H9 (cell line): ENCODE measurements around the gene KAT14. TPM values are rescaled to one million over a fixed set of nuclear protein-coding genes. Genes with fewer than 3 reads are reported as not detected.

ENCODE experiments used
- DNase-seq: peaks from one replicate; pipeline ENCODE4 v3.0.0-alpha.2; 2017
- H2AFZ ChIP-seq: one replicate; pipeline ENCODE4 v1.6.1; 2013; ENCODE audit warnings: mild to moderate bottlenecking, low read length, control low read depth, moderate library complexity
- H2AK5ac ChIP-seq: 2 replicates; pipeline ENCODE4 v1.6.1; 2013; ENCODE audit warnings: low read length, control low read depth, mixed read lengths; ENCODE audit not compliant: insufficient read length
- H2BK120ac ChIP-seq: one replicate; pipeline ENCODE4 v1.6.1; 2013; ENCODE audit warnings: low read depth, mild to moderate bottlenecking, low read length, control low read depth, inconsistent platforms; ENCODE audit not compliant: poor library complexity, severe bottlenecking
- H2BK12ac ChIP-seq: 2 replicates; pipeline ENCODE4 v1.6.1; 2013; ENCODE audit warnings: low read length, control low read depth, mixed read lengths, low read depth; ENCODE audit not compliant: insufficient read length
- H2BK15ac ChIP-seq: 2 replicates; pipeline ENCODE4 v1.6.1; 2013; ENCODE audit warnings: low read depth, low read length, control low read depth
- H2BK20ac ChIP-seq: one replicate; pipeline ENCODE4 v1.6.1; 2013; ENCODE audit warnings: low read depth, mild to moderate bottlenecking, low read length, control low read depth, inconsistent platforms; ENCODE audit not compliant: poor library complexity, severe bottlenecking
- H2BK5ac ChIP-seq: 2 replicates; pipeline ENCODE4 v1.6.1; 2013; ENCODE audit warnings: low read length, control low read depth, mixed read lengths; ENCODE audit not compliant: insufficient read length
- H3K14ac ChIP-seq: 2 replicates; pipeline ENCODE4 v1.6.1; 2013; ENCODE audit warnings: low read length, control low read depth; ENCODE audit not compliant: insufficient read depth
- H3K18ac ChIP-seq: 2 replicates; pipeline ENCODE4 v1.6.1; 2013; ENCODE audit warnings: low read depth, mild to moderate bottlenecking, mixed read lengths, low read length, control low read depth; ENCODE audit not compliant: insufficient read length
- H3K23ac ChIP-seq: 2 replicates; pipeline ENCODE4 v1.6.1; 2013; ENCODE audit warnings: low read length, control low read depth, mixed read lengths, low read depth; ENCODE audit not compliant: insufficient read length
- H3K23me2 ChIP-seq: 2 replicates; pipeline ENCODE4 v1.6.1; 2013; ENCODE audit warnings: low read depth, mild to moderate bottlenecking, mixed read lengths, low read length, control low read depth; ENCODE audit not compliant: insufficient read length, poor library complexity, severe bottlenecking
- H3K27ac ChIP-seq: 2 replicates; pipeline ENCODE4 v1.5.1; 2013; ENCODE audit warnings: low read length, control low read depth, mixed read lengths, low read depth; ENCODE audit not compliant: insufficient read length
- H3K27me3 ChIP-seq: 2 replicates; pipeline ENCODE4 v1.6.1; 2013; ENCODE audit warnings: low read length, control low read depth, inconsistent platforms; ENCODE audit not compliant: insufficient read depth
- H3K4ac ChIP-seq: 2 replicates; pipeline ENCODE4 v1.6.1; 2013; ENCODE audit warnings: low read depth, mild to moderate bottlenecking, control low read depth, inconsistent platforms, low read length, moderate library complexity
- H3K4me1 ChIP-seq: 2 replicates; pipeline ENCODE4 v1.6.1; 2013; ENCODE audit warnings: low read length, control low read depth, inconsistent platforms; ENCODE audit not compliant: insufficient read depth
- H3K4me2 ChIP-seq: 2 replicates; pipeline ENCODE4 v1.6.1; 2013; ENCODE audit warnings: low read length, control low read depth, mixed read lengths; ENCODE audit not compliant: insufficient read length, insufficient read depth
- H3K56ac ChIP-seq: 2 replicates; pipeline ENCODE4 v1.6.1; 2013; ENCODE audit warnings: low read depth, mild to moderate bottlenecking, mixed read lengths, low read length, control low read depth; ENCODE audit not compliant: insufficient read length
- H3K79me1 ChIP-seq: 2 replicates; pipeline ENCODE4 v1.6.1; 2013; ENCODE audit warnings: low read depth, mild to moderate bottlenecking, moderate library complexity, low read length, control low read depth, inconsistent platforms; ENCODE audit not compliant: insufficient read depth, poor library complexity, severe bottlenecking
- H3K79me2 ChIP-seq: 2 replicates; pipeline ENCODE4 v1.6.1; 2013; ENCODE audit warnings: low read length, control low read depth, inconsistent platforms; ENCODE audit not compliant: insufficient read depth
- H3K9ac ChIP-seq: 2 replicates; pipeline ENCODE4 v1.6.1; 2013; ENCODE audit warnings: low read length, control low read depth, mixed read lengths; ENCODE audit not compliant: insufficient read length; ENCODE audit errors: extremely low read depth
- H3K9me3 ChIP-seq: one replicate; pipeline ENCODE4 v1.6.1; 2013; ENCODE audit warnings: low read depth, low read length, inconsistent platforms; ENCODE audit not compliant: control insufficient read depth
- H3T11ph ChIP-seq: one replicate; pipeline ENCODE4 v1.6.1; 2013; ENCODE audit warnings: mild to moderate bottlenecking, low read length, control low read depth, inconsistent platforms
- H4K20me1 ChIP-seq: one replicate; pipeline ENCODE4 v1.6.1; 2013; ENCODE audit not compliant: control insufficient read depth, insufficient read length, insufficient read depth
- H4K5ac ChIP-seq: 2 replicates; pipeline ENCODE4 v1.6.1; 2013; ENCODE audit warnings: low read depth, mild to moderate bottlenecking, mixed read lengths, low read length, control low read depth; ENCODE audit not compliant: insufficient read length
- H4K8ac ChIP-seq: replicated peaks from 2 replicates; pipeline ENCODE4 v1.6.1; 2013; ENCODE audit warnings: low read length, control low read depth, mixed read lengths, low read depth; ENCODE audit not compliant: insufficient read length
- H4K91ac ChIP-seq: 2 replicates; pipeline ENCODE4 v1.6.1; 2013; ENCODE audit warnings: low read depth, mild to moderate bottlenecking, moderate library complexity, mixed read lengths, low read length, control low read depth; ENCODE audit not compliant: insufficient read length
- H3K27ac Mint-ChIP-seq, 3 experiments: 2 replicates in 2 of 3; 3 replicates in 1 of 3; pipeline ENCODE4 v1.8.0; 2020 to 2021; ENCODE audit warnings: mixed read lengths in 3 of 3, mild to moderate bottlenecking in 1 of 3, moderate library complexity in 1 of 3
- H3K27me3 Mint-ChIP-seq: 2 replicates; pipeline ENCODE4 v1.8.0; 2021; ENCODE audit warnings: low read depth, mild to moderate bottlenecking, moderate library complexity, mixed read lengths
- H3K36me3 Mint-ChIP-seq, 3 experiments: 2 replicates in 2 of 3; 3 replicates in 1 of 3; pipeline ENCODE4 v1.8.0; 2020 to 2021; ENCODE audit warnings: low read depth in 3 of 3, mixed read lengths in 3 of 3; ENCODE audit not compliant: insufficient read depth in 1 of 3
- H3K4me1 Mint-ChIP-seq, 2 experiments: 2 replicates each; pipeline ENCODE4 v1.8.0; 2020; ENCODE audit warnings: mixed read lengths in 2 of 2
- H3K4me3 Mint-ChIP-seq, 2 experiments: 2 replicates in 1 of 2; 3 replicates in 1 of 2; pipeline ENCODE4 v1.8.0; 2020 to 2021; ENCODE audit warnings: mild to moderate bottlenecking in 2 of 2, mixed read lengths in 2 of 2, moderate library complexity in 1 of 2
- H3K9me3 Mint-ChIP-seq, 2 experiments: 2 replicates in 1 of 2; 3 replicates in 1 of 2; pipeline ENCODE4 v1.8.0; 2020; ENCODE audit warnings: mild to moderate bottlenecking in 2 of 2, mixed read lengths in 2 of 2, moderate library complexity in 1 of 2
- WGBS: extraction: QIAGEN DNeasy Blood & Tissue Kit; methylation state at CpG from one replicate; pipeline ENCODE4 v1.1.7; 2013; ENCODE audit warnings: missing lambda C conversion rate, low lambda C conversion rate, mixed read lengths; ENCODE audit not compliant: insufficient read length; ENCODE audit errors: extremely low coverage; 5-methylcytosine and 5-hydroxymethylcytosine counted together
- total RNA-seq: library from RNA; stranded (reverse); gene quantifications from 2 replicates; pipeline ENCODE4 v1.2.1, GENCODE V29; 2021
- TF ChIP-seq, protein P1 (sequence below): fragments of 200-600 bp; sonication (generic); conservative IDR thresholded peaks from 3 replicates; pipeline ENCODE4 v1.8.0; 2021; ENCODE audit warnings: antibody characterized with exemption, mild to moderate bottlenecking

Gene KAT14
- total RNA-seq, 1 experiment from 2014 or later: 19.2 TPM

- TF ChIP-seq, protein P1, sequence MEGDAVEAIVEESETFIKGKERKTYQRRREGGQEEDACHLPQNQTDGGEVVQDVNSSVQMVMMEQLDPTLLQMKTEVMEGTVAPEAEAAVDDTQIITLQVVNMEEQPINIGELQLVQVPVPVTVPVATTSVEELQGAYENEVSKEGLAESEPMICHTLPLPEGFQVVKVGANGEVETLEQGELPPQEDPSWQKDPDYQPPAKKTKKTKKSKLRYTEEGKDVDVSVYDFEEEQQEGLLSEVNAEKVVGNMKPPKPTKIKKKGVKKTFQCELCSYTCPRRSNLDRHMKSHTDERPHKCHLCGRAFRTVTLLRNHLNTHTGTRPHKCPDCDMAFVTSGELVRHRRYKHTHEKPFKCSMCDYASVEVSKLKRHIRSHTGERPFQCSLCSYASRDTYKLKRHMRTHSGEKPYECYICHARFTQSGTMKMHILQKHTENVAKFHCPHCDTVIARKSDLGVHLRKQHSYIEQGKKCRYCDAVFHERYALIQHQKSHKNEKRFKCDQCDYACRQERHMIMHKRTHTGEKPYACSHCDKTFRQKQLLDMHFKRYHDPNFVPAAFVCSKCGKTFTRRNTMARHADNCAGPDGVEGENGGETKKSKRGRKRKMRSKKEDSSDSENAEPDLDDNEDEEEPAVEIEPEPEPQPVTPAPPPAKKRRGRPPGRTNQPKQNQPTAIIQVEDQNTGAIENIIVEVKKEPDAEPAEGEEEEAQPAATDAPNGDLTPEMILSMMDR: no peak
- H3K4ac ChIP-seq: no peak overlapping the region
Measured at GRCh38 chr20:18138639-18139583, 1.2 kb downstream of the KAT14 start.

More at GRCh38 chr20:18138639-18139583, 1.2 kb downstream of the KAT14 start:
- DNase-seq: no peak
- Mint-ChIP-seq H3K27me3 (no peaks in the 10 kb centered on the region; the same call in 1 of the 2 replicates), H3K4me3 (peak overlapping the region; percentile 86 to 93), H3K36me3 (peaks cover 6 to 16% (median 10%) of the 10 kb centered on the region in 3 experiments), H3K9me3 (no peaks in the 10 kb centered on the region), H3K4me1 (peaks cover 14 to 18% of the 10 kb centered on the region in 2 experiments), H3K27ac (peak overlapping the region in 1 of 3 experiments; percentile 14; a peak in 2 of 7 replicates)
- H2BK12ac ChIP-seq: no peak overlapping the region
- no peak overlapping the region for H3T11ph ChIP-seq
- H2BK20ac ChIP-seq: no peak overlapping the region
- H3K79me1 ChIP-seq: no peaks in the 10 kb centered on the region
- H3K9ac ChIP-seq: peak overlapping the region; percentile 74
- no peak overlapping the region for H2AFZ ChIP-seq
- no peak overlapping the region for H3K56ac ChIP-seq
- H3K23me2 ChIP-seq: no peaks in the 10 kb centered on the region
- H2BK15ac ChIP-seq: no peak overlapping the region
- H4K91ac ChIP-seq: no peak overlapping the region
- H3K79me2 ChIP-seq: peaks cover 17% of the 10 kb centered on the region; the same call in 1 of the 2 replicates
- peaks cover 2% of the 10 kb centered on the region for H4K20me1 ChIP-seq
- no peak overlapping the region for H3K27ac ChIP-seq
- WGBS: no CpG with 5 or more reads among the region's 7 CpGs
- no peak overlapping the region for H2AK5ac ChIP-seq
- H3K23ac ChIP-seq: no peak overlapping the region
- H3K14ac ChIP-seq: no peak overlapping the region
- no peak overlapping the region for H3K18ac ChIP-seq
- peak overlapping the region; percentile 78 for H3K4me2 ChIP-seq
- no peak overlapping the region for H2BK5ac ChIP-seq
- peaks cover 4% of the 10 kb centered on the region; the same call in 1 of the 2 replicates for H3K4me1 ChIP-seq
- no peak overlapping the region for H2BK120ac ChIP-seq
- no peak overlapping the region for H4K5ac ChIP-seq
- no peaks in the 10 kb centered on the region for H3K27me3 ChIP-seq
- H3K9me3 ChIP-seq: no peaks in the 10 kb centered on the region
- no peak overlapping the region for H4K8ac ChIP-seq
